Activated gamma-delta T cell (primary cell): ENCODE data around the gene TACR1.
"Not testable (repeated sequence)": the region's sequence is repeated elsewhere in the genome, so short reads cannot be mapped to it uniquely, and the experiment has no call there.

Source experiments
- DNase-seq: peaks from one replicate; lab custom pipeline; 2025; lab: John Stamatoyannopoulos, UW

Gene TACR1

GRCh38 chr2:75194184-75194868 is 5.0 kb downstream of the TACR1 start:
- no peak for DNase-seq

GRCh38 chr2:75192496-75192895 is 6.8 kb downstream of the TACR1 start:
- DNase-seq, result no peak

GRCh38 chr2:75190271-75190990 is 8.9 kb downstream of the TACR1 start:
- no peak for DNase-seq

- no peak for DNase-seq
Measured at GRCh38 chr2:75186821-75187220, 12.5 kb downstream of the TACR1 start.

GRCh38 chr2:75182606-75183005 is 16.7 kb downstream of the TACR1 start:
- no peak for DNase-seq

- no peak for DNase-seq
Measured at GRCh38 chr2:75180476-75180875, 18.8 kb downstream of the TACR1 start.

GRCh38 chr2:75177427-75177826 is 21.9 kb downstream of the TACR1 start:
- no peak for DNase-seq

- no peak for DNase-seq
Measured at GRCh38 chr2:75175456-75175855, 23.9 kb downstream of the TACR1 start.

GRCh38 chr2:75174981-75175380 is 24.3 kb downstream of the TACR1 start:
- DNase-seq, result no peak

GRCh38 chr2:75174519-75174918 is 24.8 kb downstream of the TACR1 start:
- no peak for DNase-seq

- no peak for DNase-seq
Measured at GRCh38 chr2:75173740-75174139, 25.6 kb downstream of the TACR1 start.

GRCh38 chr2:75171423-75171822 is 27.9 kb downstream of the TACR1 start:
- not testable (repeated sequence) for DNase-seq

GRCh38 chr2:75170889-75171288 is 28.4 kb downstream of the TACR1 start:
- no peak for DNase-seq

- DNase-seq, result no peak
Measured at GRCh38 chr2:75168186-75168585, 31.1 kb downstream of the TACR1 start.

- DNase-seq, result no peak
Measured at GRCh38 chr2:75166491-75166890, 32.8 kb downstream of the TACR1 start.

- no peak for DNase-seq
Measured at GRCh38 chr2:75162897-75163296, 36.4 kb downstream of the TACR1 start.

GRCh38 chr2:75162259-75162658 is 37.1 kb downstream of the TACR1 start:
- no peak for DNase-seq

- DNase-seq, result no peak
Measured at GRCh38 chr2:75157435-75157834, 41.9 kb downstream of the TACR1 start.

GRCh38 chr2:75155115-75155514 is 44.2 kb downstream of the TACR1 start:
- DNase-seq, result no peak

- no peak for DNase-seq
Measured at GRCh38 chr2:75153221-75153620, 46.1 kb downstream of the TACR1 start.

- DNase-seq, result not testable (repeated sequence)
Measured at GRCh38 chr2:75152243-75152642, 47.1 kb downstream of the TACR1 start.

GRCh38 chr2:75147884-75148283 is 51.4 kb downstream of the TACR1 start:
- DNase-seq, result not testable (repeated sequence)

- no peak for DNase-seq
Measured at GRCh38 chr2:75146606-75147332, 52.6 kb downstream of the TACR1 start.
